Lower leg skin (tissue), 3 donors: ENCODE results near the gene SPON1.

Experiments used
- POLR2A ChIP-seq, 2 donors: fragments of 450-650 bp; IDR thresholded peaks; one replicate each; pipeline ENCODE4 v1.6.1; 2016 to 2017; ENCODE audit warnings: antibody characterized with exemption in 2 of 2, mild to moderate bottlenecking in 1 of 2, moderate library complexity in 1 of 2
- TF ChIP-seq, protein P1 (sequence below), 3 donors: fragments of 450-650 bp; IDR thresholded peaks; one replicate each; pipeline ENCODE4 v1.5.1; 2016; ENCODE audit warnings: antibody characterized with exemption in 3 of 3, mild to moderate bottlenecking in 3 of 3, moderate library complexity in 2 of 3

DNA sequence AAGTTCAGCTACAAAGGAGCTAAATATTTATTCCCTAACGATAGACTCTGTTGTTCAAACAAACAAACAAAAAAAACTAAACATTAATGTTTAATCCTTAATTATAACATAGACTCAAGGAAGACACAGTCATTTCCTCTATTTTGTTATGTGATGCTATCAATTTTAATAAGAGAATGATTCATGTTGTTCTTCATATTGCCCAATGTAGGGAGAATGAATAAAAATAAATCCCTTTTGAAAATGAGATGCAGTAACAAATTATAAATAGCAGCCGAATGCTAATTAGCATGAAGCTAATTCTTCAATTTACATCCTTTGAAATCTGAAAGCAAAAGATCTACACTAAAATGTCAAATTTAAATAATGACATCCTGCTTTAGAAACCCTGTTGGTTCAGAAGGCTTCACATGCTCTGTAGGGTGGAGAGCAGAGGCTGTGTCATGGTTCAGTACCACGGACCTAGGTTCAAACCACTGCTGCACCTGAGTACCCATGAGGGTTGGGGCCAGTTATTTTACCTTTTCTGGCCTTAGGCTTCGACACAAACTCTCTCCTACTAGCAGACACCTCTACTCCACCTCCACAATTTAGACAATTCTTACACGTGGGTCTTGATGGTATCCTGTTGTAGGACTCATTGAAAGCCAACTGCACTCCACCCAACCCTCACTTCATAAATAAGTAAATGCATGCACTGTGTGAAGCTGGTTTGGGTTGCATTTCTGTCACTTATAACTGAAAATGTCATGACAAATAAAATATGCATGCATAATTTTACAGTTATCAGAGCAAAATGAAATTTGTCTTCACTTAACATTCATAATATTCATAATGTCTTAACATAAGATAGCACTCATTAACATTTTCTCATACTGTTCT, 307.4 kb downstream of the SPON1 start:
- TF ChIP-seq, protein P1, sequence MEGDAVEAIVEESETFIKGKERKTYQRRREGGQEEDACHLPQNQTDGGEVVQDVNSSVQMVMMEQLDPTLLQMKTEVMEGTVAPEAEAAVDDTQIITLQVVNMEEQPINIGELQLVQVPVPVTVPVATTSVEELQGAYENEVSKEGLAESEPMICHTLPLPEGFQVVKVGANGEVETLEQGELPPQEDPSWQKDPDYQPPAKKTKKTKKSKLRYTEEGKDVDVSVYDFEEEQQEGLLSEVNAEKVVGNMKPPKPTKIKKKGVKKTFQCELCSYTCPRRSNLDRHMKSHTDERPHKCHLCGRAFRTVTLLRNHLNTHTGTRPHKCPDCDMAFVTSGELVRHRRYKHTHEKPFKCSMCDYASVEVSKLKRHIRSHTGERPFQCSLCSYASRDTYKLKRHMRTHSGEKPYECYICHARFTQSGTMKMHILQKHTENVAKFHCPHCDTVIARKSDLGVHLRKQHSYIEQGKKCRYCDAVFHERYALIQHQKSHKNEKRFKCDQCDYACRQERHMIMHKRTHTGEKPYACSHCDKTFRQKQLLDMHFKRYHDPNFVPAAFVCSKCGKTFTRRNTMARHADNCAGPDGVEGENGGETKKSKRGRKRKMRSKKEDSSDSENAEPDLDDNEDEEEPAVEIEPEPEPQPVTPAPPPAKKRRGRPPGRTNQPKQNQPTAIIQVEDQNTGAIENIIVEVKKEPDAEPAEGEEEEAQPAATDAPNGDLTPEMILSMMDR (IDR thresholded peaks at IDR 0.05): no peak
- no peak for TF ChIP-seq POLR2A (IDR thresholded peaks at IDR 0.05)
